Measurements from ENCODE around the gene FAM117A. TPM values are rescaled to one million over a fixed set of nuclear protein-coding genes. Genes with fewer than 3 reads are reported as not detected.
"Not testable (repeated sequence)": the region's sequence is repeated elsewhere in the genome, so short reads cannot be mapped to it uniquely, and the experiment has no call there.

Gene FAM117A
- total RNA-seq, 1 donor from 2014 or later = 5.2 TPM

- peaks cover 27 to 31% (median 30%) of the 10 kb centered on the region in 3 donors for H3K4me1 ChIP-seq (ENCODE audit: control insufficient read depth in 3 of 3, insufficient read depth in 3 of 3, low read length in 3 of 3)
- H3K4me3 ChIP-seq (ENCODE audit: low read length in 3 of 3); H3K36me3 ChIP-seq (ENCODE audit: control insufficient read depth in 3 of 3, insufficient read depth in 3 of 3, low read length in 3 of 3); H3K9ac ChIP-seq (ENCODE audit: low read depth in 1 of 3, low read length in 3 of 3); H3K27me3 ChIP-seq (ENCODE audit: control insufficient read depth in 3 of 3, insufficient read depth in 3 of 3, low read length in 3 of 3); H3K9me3 ChIP-seq (ENCODE audit: control insufficient read depth in 3 of 3, low read length in 3 of 3); H3K27ac ChIP-seq (ENCODE audit: low read depth, low read length): not testable (repeated sequence)
Observed at GRCh38 chr17:49673679-49674078, 90.3 kb downstream of the FAM117A start.

GRCh38 chr17:49670641-49671040 is 93.3 kb downstream of the FAM117A start:
- Histone ChIP-seq H3K36me3 (ENCODE audit: control insufficient read depth in 3 of 3, insufficient read depth in 3 of 3, low read length in 3 of 3) (peaks cover 0 to 13% (median 4%) of the 10 kb centered on the region in 3 donors), H3K27me3 (ENCODE audit: control insufficient read depth in 3 of 3, insufficient read depth in 3 of 3, low read length in 3 of 3) (no peaks in the 10 kb centered on the region), H3K4me1 (ENCODE audit: control insufficient read depth in 3 of 3, insufficient read depth in 3 of 3, low read length in 3 of 3) (peaks cover 11 to 17% (median 15%) of the 10 kb centered on the region in 3 donors), H3K4me3 (ENCODE audit: low read length in 3 of 3) (no peak overlapping the region), H3K9ac (ENCODE audit: low read depth in 1 of 3, low read length in 3 of 3) (peak overlapping the region in 1 of 3 donors; percentile 39), H3K9me3 (ENCODE audit: control insufficient read depth in 3 of 3, low read length in 3 of 3) (no peaks in the 10 kb centered on the region), H3K27ac (ENCODE audit: low read depth, low read length) (peak overlapping the region; percentile 48)

GRCh38 chr17:49670002-49670401 is 93.9 kb downstream of the FAM117A start:
- Histone ChIP-seq H3K36me3 (ENCODE audit: control insufficient read depth in 3 of 3, insufficient read depth in 3 of 3, low read length in 3 of 3) (peaks cover 0 to 9% (median 4%) of the 10 kb centered on the region in 3 donors), H3K9me3 (ENCODE audit: control insufficient read depth in 3 of 3, low read length in 3 of 3) (no peaks in the 10 kb centered on the region), H3K4me1 (ENCODE audit: control insufficient read depth in 3 of 3, insufficient read depth in 3 of 3, low read length in 3 of 3) (peaks cover 6 to 11% (median 8%) of the 10 kb centered on the region in 3 donors), H3K9ac (ENCODE audit: low read depth in 1 of 3, low read length in 3 of 3) (peak overlapping the region in 1 of 3 donors; percentile 39), H3K4me3 (ENCODE audit: low read length in 3 of 3) (no peak overlapping the region), H3K27ac (ENCODE audit: low read depth, low read length) (peak overlapping the region; percentile 48), H3K27me3 (ENCODE audit: control insufficient read depth in 3 of 3, insufficient read depth in 3 of 3, low read length in 3 of 3) (no peaks in the 10 kb centered on the region)

- Histone ChIP-seq H3K9me3 (ENCODE audit: control insufficient read depth in 3 of 3, low read length in 3 of 3) (no peaks in the 10 kb centered on the region), H3K36me3 (ENCODE audit: control insufficient read depth in 3 of 3, insufficient read depth in 3 of 3, low read length in 3 of 3) (peaks cover 0 to 6% (median 5%) of the 10 kb centered on the region in 3 donors), H3K4me3 (ENCODE audit: low read length in 3 of 3) (no peak overlapping the region), H3K27ac (ENCODE audit: low read depth, low read length) (no peak overlapping the region), H3K27me3 (ENCODE audit: control insufficient read depth in 3 of 3, insufficient read depth in 3 of 3, low read length in 3 of 3) (no peaks in the 10 kb centered on the region), H3K9ac (ENCODE audit: low read depth in 1 of 3, low read length in 3 of 3) (no peak overlapping the region), H3K4me1 (ENCODE audit: control insufficient read depth in 3 of 3, insufficient read depth in 3 of 3, low read length in 3 of 3) (peaks cover 8 to 15% (median 13%) of the 10 kb centered on the region in 3 donors)
Observed at GRCh38 chr17:49667854-49668253, 96.1 kb downstream of the FAM117A start.

GRCh38 chr17:49664706-49665211 is 99.2 kb downstream of the FAM117A start:
- Histone ChIP-seq H3K9ac (ENCODE audit: low read depth in 1 of 3, low read length in 3 of 3) (peak overlapping the region in 2 of 3 donors; percentile 20 to 33), H3K27me3 (ENCODE audit: control insufficient read depth in 3 of 3, insufficient read depth in 3 of 3, low read length in 3 of 3) (no peaks in the 10 kb centered on the region), H3K36me3 (ENCODE audit: control insufficient read depth in 3 of 3, insufficient read depth in 3 of 3, low read length in 3 of 3) (peaks cover 0 to 7% (median 5%) of the 10 kb centered on the region in 3 donors), H3K9me3 (ENCODE audit: control insufficient read depth in 3 of 3, low read length in 3 of 3) (no peaks in the 10 kb centered on the region), H3K27ac (ENCODE audit: low read depth, low read length) (no peak overlapping the region), H3K4me1 (ENCODE audit: control insufficient read depth in 3 of 3, insufficient read depth in 3 of 3, low read length in 3 of 3) (peaks cover 11 to 21% (median 16%) of the 10 kb centered on the region in 3 donors), H3K4me3 (ENCODE audit: low read length in 3 of 3) (no peak overlapping the region)

Other genes starting within 250 kb of the FAM117A start
- 0.52 TPM for gene NXPH3, start 188.3 kb downstream of the FAM117A start, total RNA-seq
- 61.6 TPM for gene SPOP, start 86.0 kb downstream of the FAM117A start, total RNA-seq
- 48.0 TPM for gene SLC35B1, start 56.2 kb downstream of the FAM117A start, total RNA-seq
- gene KAT7, start 24.6 kb upstream of the FAM117A start, total RNA-seq = 23.5 TPM
- 2.1 TPM for gene TAC4, start 83.9 kb upstream of the FAM117A start, total RNA-seq
- gene DLX4, start 205.1 kb upstream of the FAM117A start, total RNA-seq = not detected
- not detected for gene DLX3, start 231.1 kb upstream of the FAM117A start, total RNA-seq